Vagina (tissue), 2 donors: ENCODE measurements around the gene CSNK2A1.

Source experiments
- POLR2A ChIP-seq, 2 donors: fragments of 450-650 bp; IDR thresholded peaks; one replicate each; pipeline ENCODE4 v1.6.1; 2017; ENCODE audit warnings: antibody characterized with exemption in 2 of 2, mild to moderate bottlenecking in 2 of 2, moderate library complexity in 2 of 2
- TF ChIP-seq, protein P1 (sequence below), 3 experiments: fragments of 450-650 bp in 2 of 3; fragments of 200-600 bp in 1 of 3; sonication (generic) in 1 of 3; IDR thresholded peaks; one replicate each; pipeline ENCODE4 v1.5.1; 2017 to 2019; ENCODE audit warnings: antibody characterized with exemption in 3 of 3, mild to moderate bottlenecking in 2 of 3, moderate library complexity in 2 of 3

DNA sequence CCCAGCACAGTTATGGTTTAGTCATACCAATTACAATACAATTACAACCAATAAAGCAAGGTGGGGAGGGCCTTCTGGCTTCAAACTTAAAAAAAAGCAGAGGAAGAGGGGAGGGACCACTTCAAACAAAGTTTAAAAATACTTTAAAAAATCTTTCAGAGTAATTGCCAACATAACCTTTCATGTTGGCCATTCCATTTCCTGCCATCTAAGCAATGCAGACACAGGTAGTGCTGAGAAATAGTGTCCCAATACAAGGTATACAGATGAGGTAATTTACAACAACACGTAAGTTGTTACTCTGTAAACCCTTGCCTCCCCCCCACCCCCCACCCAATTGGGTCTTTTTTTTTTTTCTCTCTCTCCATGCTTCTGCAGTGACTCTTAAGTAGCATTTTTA lies 62.4 kb downstream of the CSNK2A1 start:
- TF ChIP-seq, protein P1, sequence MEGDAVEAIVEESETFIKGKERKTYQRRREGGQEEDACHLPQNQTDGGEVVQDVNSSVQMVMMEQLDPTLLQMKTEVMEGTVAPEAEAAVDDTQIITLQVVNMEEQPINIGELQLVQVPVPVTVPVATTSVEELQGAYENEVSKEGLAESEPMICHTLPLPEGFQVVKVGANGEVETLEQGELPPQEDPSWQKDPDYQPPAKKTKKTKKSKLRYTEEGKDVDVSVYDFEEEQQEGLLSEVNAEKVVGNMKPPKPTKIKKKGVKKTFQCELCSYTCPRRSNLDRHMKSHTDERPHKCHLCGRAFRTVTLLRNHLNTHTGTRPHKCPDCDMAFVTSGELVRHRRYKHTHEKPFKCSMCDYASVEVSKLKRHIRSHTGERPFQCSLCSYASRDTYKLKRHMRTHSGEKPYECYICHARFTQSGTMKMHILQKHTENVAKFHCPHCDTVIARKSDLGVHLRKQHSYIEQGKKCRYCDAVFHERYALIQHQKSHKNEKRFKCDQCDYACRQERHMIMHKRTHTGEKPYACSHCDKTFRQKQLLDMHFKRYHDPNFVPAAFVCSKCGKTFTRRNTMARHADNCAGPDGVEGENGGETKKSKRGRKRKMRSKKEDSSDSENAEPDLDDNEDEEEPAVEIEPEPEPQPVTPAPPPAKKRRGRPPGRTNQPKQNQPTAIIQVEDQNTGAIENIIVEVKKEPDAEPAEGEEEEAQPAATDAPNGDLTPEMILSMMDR (IDR thresholded peaks at IDR 0.05), result no peak
- TF ChIP-seq POLR2A (IDR thresholded peaks at IDR 0.05), result no peak
